ENCODE data around the gene PPL.

Gene PPL

DNA sequence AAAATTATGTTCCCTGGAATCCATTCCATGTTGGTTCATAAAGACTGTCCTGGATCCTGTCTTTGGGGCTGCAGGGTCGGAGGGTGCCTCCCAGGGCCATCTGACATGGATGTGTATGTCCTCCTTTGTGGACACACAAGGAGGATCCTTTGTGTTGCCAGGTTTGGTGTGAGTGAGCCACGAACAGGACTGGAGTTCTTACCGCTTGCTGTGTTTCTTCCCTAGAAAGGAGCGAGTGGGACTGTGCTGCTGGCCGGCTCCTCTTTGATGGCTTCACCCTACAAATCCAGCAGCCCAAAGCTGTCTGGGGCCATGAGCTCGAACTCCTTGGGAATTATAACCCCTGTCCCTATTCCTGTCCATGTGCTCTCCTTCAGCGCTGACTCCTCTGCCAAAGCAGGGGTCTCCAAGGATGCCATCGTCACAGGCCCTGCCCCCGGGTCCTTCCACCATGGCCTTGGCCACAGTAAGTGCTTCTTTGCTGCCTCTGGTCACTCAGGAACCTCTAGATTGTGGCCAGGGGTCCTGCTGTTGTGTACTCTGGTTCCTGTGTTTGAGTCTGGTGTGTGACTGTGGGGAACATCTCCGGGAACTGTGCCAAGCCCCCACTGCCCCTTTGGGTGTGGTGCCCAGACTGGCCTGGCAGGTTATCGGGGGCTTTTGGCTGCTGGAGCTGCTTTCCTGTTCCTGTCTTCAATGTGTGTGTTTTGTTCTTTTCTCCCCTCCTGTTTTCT lies 60.1 kb downstream of the PPL start:
- FAIRE-seq (no peak), DNase-seq (ENCODE audit: insufficient read length, low spot score) (no peak)
- TF ChIP-seq POLR2AphosphoS5 (IDR thresholded peaks at IDR 0.05; ENCODE audit: low read depth, low read length) = no peak
- no peak for TF ChIP-seq PAX5 (IDR thresholded peaks at IDR 0.05; ENCODE audit: insufficient read depth, low read length, severe bottlenecking)
- TF ChIP-seq SPI1 (IDR thresholded peaks at IDR 0.05; ENCODE audit: low read depth, low read length) = no peak
- no peak for TF ChIP-seq POLR2A (IDR thresholded peaks at IDR 0.05; ENCODE audit: low read depth, low read length)
- TF ChIP-seq TAF1 (IDR thresholded peaks at IDR 0.05; ENCODE audit: low read depth, low read length) = no peak

DNA sequence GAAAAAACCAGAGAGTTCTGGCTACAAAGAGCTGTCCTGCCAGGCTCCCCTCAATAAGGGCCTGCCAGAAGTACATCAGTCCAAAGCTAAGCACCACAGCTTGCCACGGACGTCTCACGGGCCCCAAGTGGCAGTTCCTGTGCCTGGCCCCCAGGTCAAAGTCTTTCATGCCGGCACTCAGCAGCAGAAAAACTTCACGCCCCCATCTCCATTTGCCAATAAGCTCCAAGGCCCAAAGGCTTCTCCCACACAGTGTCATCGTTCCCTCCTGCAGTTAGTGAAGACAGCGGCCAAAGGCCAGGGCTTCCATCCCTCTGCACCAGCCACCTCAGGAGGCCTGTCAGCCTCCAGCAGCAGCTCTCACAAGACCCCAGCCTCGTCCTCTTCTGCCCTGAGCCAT lies 62.3 kb downstream of the PPL start:
- FAIRE-seq = no peak
- no peak for DNase-seq (ENCODE audit: insufficient read length, low spot score)
- TF ChIP-seq POU2F2 (IDR thresholded peaks at IDR 0.05; ENCODE audit: low read depth, low read length) = no peak
- TF ChIP-seq PAX5 (IDR thresholded peaks at IDR 0.05; ENCODE audit: insufficient read depth, low read length, severe bottlenecking) = no peak
- no peak for TF ChIP-seq POLR2AphosphoS5 (IDR thresholded peaks at IDR 0.05; ENCODE audit: low read depth, low read length)
- TF ChIP-seq SPI1 (IDR thresholded peaks at IDR 0.05; ENCODE audit: low read depth, low read length) = no peak
- TF ChIP-seq POLR2A (IDR thresholded peaks at IDR 0.05; ENCODE audit: low read depth, low read length) = no peak

DNA sequence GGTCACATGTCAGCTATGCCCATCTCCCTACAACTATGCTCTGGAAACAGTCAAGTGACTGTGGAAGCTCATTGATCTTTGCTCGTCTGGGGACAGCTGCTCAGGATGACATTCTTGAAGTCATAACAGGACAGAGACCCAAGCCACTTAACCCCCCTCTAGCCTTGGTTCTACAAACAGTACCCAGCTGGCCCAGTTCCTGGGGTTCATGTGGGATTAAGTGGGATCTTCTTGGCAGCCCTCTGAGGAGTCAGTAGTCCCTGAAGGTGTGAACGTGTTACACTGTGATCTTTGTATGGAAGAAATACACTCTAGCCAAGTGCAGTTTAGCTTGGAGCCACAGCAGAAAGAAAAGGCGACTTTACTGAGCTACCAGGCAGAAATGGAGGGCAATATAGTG lies 63.9 kb downstream of the PPL start:
- FAIRE-seq (no peak), DNase-seq (ENCODE audit: insufficient read length, low spot score) (no peak)
- TF ChIP-seq POLR2A (IDR thresholded peaks at IDR 0.05; ENCODE audit: low read depth, low read length) = no peak
- no peak for TF ChIP-seq TAF1 (IDR thresholded peaks at IDR 0.05; ENCODE audit: low read depth, low read length)
- TF ChIP-seq POLR2AphosphoS5 (IDR thresholded peaks at IDR 0.05; ENCODE audit: low read depth, low read length) = no peak

DNA sequence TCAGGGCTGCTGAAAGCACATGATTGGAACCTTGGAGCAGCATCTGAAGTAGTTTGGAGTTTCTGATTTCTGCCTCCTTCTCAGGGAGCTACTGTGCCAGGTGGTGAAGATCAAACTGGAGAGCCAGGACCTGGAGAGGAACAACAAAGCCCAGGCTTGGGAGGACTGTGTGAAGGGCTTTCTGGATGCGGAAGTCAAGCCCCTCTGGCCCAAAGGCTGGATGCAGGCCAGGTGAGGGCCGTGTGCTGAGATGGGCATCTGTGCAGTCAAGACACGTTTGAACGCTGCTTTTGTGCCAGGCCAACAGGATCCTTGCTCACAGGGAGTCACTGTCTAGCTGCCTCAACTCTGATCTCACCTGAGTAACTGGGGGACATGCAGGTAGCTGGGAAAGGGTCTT lies 65.9 kb downstream of the PPL start:
- TF ChIP-seq SPI1 (IDR thresholded peaks at IDR 0.05; ENCODE audit: low read depth, low read length) (no peak), POLR2AphosphoS5 (IDR thresholded peaks at IDR 0.05; ENCODE audit: low read depth, low read length) (no peak), POLR2A (IDR thresholded peaks at IDR 0.05; ENCODE audit: low read depth, low read length) (no peak), POU2F2 (IDR thresholded peaks at IDR 0.05; ENCODE audit: low read depth, low read length) (no peak), TAF1 (IDR thresholded peaks at IDR 0.05; ENCODE audit: low read depth, low read length) (no peak), PAX5 (IDR thresholded peaks at IDR 0.05; ENCODE audit: insufficient read depth, low read length, severe bottlenecking) (no peak)
- FAIRE-seq (no peak), DNase-seq (ENCODE audit: insufficient read length, low spot score) (no peak)

DNA sequence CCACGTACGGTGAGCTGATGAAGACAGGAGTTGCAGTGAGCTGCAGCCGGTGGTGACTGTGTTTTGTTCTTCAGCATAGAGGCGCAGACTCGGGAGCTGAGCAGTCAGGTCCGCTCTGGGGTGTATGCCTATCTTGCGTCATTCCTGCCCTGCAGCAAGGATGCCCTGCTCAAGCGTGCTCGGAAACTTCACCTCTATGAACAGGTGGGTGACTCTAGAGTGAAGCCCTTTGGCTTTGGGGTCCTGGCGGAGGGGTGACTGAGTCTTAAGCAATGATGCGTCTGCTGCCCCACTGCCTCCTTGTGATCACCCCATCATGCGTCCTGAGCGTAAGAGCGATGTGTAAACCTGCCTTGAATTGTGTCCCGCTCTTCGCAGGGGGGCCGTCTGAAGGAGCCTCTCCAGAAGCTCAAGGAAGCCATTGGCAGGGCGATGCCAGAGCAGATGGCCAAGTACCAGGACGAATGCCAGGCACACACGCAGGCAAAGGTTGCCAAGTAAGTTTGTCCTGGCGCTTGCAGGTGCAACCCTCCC lies 66.7 kb downstream of the PPL start:
- no peak for FAIRE-seq
- DNase-seq (ENCODE audit: insufficient read length, low spot score) = no peak
- TF ChIP-seq POLR2AphosphoS5 (IDR thresholded peaks at IDR 0.05; ENCODE audit: low read depth, low read length) (no peak), SPI1 (IDR thresholded peaks at IDR 0.05; ENCODE audit: low read depth, low read length) (no peak), POU2F2 (IDR thresholded peaks at IDR 0.05; ENCODE audit: low read depth, low read length) (no peak), POLR2A (IDR thresholded peaks at IDR 0.05; ENCODE audit: low read depth, low read length) (no peak), TAF1 (IDR thresholded peaks at IDR 0.05; ENCODE audit: low read depth, low read length) (no peak), PAX5 (IDR thresholded peaks at IDR 0.05; ENCODE audit: insufficient read depth, low read length, severe bottlenecking) (no peak)

DNA sequence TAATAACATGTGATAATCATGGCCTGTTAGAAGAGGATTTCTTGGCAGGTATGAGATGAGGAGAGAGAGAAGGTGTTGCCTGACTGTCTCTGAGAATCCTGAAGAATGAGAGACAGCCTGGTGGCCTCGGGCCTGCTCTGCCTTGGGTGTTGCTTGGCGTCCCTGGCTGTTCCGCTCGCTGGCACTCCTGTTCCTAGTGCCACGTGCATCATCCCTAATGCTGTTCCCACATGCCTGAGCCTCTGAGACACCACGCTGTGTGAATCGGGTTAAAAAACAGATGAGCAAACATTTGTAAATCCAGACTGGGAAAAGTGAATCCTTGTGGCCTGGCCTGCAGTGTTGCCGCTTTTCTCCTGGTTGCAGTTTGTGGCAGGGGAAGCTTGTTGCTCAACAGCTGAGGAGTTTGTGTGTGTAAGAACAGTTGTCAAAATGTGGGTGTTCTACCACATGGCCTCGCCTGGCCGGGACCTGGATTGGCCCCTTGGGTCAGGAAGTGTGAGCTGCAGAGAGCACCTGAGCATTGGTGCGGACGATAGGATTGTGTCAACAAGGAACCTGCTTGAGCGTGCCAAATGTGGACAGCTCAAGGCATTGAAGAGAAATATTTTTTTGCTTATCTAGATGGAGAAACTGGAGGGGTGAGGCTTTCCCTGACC lies 67.7 kb downstream of the PPL start:
- DNase-seq (ENCODE audit: insufficient read length, low spot score) (no peak), FAIRE-seq (no peak)
- no peak for TF ChIP-seq TAF1 (IDR thresholded peaks at IDR 0.05; ENCODE audit: low read depth, low read length)
- no peak for TF ChIP-seq SPI1 (IDR thresholded peaks at IDR 0.05; ENCODE audit: low read depth, low read length)
- no peak for TF ChIP-seq POU2F2 (IDR thresholded peaks at IDR 0.05; ENCODE audit: low read depth, low read length)
- no peak for TF ChIP-seq POLR2A (IDR thresholded peaks at IDR 0.05; ENCODE audit: low read depth, low read length)
- TF ChIP-seq POLR2AphosphoS5 (IDR thresholded peaks at IDR 0.05; ENCODE audit: low read depth, low read length) = no peak
- no peak for TF ChIP-seq PAX5 (IDR thresholded peaks at IDR 0.05; ENCODE audit: insufficient read depth, low read length, severe bottlenecking)

DNA sequence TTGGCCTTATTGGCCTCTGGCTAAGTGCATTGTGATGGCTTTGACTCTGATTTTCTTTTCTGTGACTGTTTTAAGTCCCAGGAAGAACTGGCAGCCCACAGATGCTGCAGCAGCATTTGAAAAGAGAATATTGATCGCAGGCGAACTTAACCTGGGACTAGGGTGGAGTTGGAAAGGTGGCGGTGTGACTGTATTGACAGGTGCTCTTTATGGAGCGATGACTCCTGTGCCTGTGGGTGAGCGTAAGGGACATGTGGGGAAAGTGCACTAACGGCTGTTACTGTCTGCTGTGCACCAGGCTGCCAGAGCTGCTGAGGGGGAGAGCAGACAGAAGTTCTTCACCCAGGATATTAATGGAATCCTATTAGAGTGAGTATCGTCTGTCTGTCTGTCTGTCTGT lies 68.4 kb downstream of the PPL start:
- DNase-seq (ENCODE audit: insufficient read length, low spot score) (no peak), FAIRE-seq (no peak)
- TF ChIP-seq SPI1 (IDR thresholded peaks at IDR 0.05; ENCODE audit: low read depth, low read length) (no peak), TAF1 (IDR thresholded peaks at IDR 0.05; ENCODE audit: low read depth, low read length) (no peak), POU2F2 (IDR thresholded peaks at IDR 0.05; ENCODE audit: low read depth, low read length) (no peak), POLR2A (IDR thresholded peaks at IDR 0.05; ENCODE audit: low read depth, low read length) (no peak), PAX5 (IDR thresholded peaks at IDR 0.05; ENCODE audit: insufficient read depth, low read length, severe bottlenecking) (no peak), POLR2AphosphoS5 (IDR thresholded peaks at IDR 0.05; ENCODE audit: low read depth, low read length) (no peak)

DNA sequence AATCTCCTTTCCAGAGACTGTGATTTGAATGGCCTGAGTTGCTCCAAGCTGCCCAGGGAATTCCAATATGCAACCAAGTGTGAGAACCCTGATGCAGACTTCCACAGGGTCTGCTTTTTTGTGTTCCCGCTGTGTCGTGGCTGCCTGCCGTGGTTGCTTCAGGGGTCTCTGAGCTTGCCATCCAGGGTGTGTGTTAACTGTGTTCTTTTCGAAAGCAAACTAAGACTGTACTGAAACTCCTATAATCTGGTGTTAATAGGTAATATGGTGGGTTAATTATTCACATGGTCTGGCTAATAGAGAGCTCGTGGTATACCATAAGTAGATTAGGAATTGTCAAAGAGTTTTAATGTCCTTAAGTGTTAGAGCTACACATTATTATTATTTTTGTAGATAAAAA lies 68.9 kb downstream of the PPL start:
- FAIRE-seq = no peak
- TF ChIP-seq TAF1 (IDR thresholded peaks at IDR 0.05; ENCODE audit: low read depth, low read length) (no peak), POLR2AphosphoS5 (IDR thresholded peaks at IDR 0.05; ENCODE audit: low read depth, low read length) (no peak), POLR2A (IDR thresholded peaks at IDR 0.05; ENCODE audit: low read depth, low read length) (no peak), POU2F2 (IDR thresholded peaks at IDR 0.05; ENCODE audit: low read depth, low read length) (no peak), PAX5 (IDR thresholded peaks at IDR 0.05; ENCODE audit: insufficient read depth, low read length, severe bottlenecking) (no peak), SPI1 (IDR thresholded peaks at IDR 0.05; ENCODE audit: low read depth, low read length) (no peak)

DNA sequence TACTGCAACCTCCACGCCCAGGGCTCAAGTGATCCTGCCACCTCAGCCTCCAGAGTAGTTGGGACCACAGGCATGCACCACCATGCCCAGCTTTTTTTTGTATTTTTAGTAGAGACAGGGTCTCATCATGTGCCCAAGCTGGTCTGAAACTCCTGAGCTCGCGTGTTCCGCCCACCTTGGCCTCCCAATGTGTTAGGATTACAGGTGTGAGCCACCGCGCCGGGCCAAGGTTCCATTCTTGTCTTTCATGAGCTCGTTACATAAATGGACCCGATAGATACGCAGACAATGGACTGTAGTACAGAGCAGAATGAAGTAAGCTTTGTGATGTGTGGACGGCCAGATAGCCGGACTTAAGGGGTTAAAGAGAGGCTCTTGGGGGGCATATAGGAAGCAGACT lies 70.4 kb downstream of the PPL start:
- DNase-seq (ENCODE audit: insufficient read length, low spot score) = no peak
- FAIRE-seq = no peak
- TF ChIP-seq POU2F2 (IDR thresholded peaks at IDR 0.05; ENCODE audit: low read depth, low read length) (no peak), SPI1 (IDR thresholded peaks at IDR 0.05; ENCODE audit: low read depth, low read length) (no peak)

More for the DNA sequence above, 68.9 kb downstream of the PPL start:
- DNase-seq (ENCODE audit: insufficient read length, low spot score) = no peak

All from GM12891 (cell line).